Measurements from ENCODE around the gene CPNE5.

- no peak for TF ChIP-seq POLR2A (IDR thresholded peaks at IDR 0.05)
- TF ChIP-seq, protein P1, sequence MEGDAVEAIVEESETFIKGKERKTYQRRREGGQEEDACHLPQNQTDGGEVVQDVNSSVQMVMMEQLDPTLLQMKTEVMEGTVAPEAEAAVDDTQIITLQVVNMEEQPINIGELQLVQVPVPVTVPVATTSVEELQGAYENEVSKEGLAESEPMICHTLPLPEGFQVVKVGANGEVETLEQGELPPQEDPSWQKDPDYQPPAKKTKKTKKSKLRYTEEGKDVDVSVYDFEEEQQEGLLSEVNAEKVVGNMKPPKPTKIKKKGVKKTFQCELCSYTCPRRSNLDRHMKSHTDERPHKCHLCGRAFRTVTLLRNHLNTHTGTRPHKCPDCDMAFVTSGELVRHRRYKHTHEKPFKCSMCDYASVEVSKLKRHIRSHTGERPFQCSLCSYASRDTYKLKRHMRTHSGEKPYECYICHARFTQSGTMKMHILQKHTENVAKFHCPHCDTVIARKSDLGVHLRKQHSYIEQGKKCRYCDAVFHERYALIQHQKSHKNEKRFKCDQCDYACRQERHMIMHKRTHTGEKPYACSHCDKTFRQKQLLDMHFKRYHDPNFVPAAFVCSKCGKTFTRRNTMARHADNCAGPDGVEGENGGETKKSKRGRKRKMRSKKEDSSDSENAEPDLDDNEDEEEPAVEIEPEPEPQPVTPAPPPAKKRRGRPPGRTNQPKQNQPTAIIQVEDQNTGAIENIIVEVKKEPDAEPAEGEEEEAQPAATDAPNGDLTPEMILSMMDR (IDR thresholded peaks at IDR 0.05): no peak
These were observed 51.1 kb downstream of the CPNE5 start for GRCh38 chr6:36788186-36788585.

Data from thyroid gland (tissue), 4 donors.